ENCODE results near the gene EXOC3L4. TPM values are rescaled to one million over a fixed set of nuclear protein-coding genes. Genes with fewer than 3 reads are reported as not detected.

EXOC3L4 gene
- polyA plus RNA-seq, 12 donors = 0.11 to 1.8 (median 0.97) TPM; not detected in 2

DNA sequence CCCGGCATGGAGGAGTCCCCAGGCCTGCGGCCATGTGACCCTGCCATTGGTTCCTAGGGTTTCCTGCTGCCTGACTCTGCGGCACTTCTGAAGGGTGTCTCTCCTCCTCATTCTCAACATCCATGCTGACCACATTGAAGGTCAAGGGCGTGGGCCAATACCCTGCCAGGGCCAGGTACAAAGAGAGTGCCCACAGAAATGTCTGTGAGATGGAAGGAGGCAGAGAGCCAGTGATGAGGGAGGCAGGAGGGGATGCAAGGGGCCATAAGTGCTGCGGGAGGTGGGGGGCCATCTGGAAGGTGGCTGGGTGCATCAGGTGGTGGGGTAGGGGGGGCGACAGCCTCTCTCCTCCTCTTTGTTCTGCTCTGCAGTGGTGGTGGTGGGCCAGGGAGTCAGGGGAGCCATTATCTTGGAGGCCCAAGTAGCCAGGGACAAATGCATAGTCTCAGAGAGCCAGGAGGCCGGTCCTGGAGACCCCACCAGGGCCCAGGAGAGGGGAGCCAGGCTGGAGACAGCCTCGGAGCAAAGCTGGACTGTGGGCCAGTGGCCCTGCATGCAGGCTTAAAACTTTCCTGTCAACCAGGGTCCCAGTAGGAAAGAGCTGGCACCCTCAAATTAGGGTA is 24.2 kb upstream of the EXOC3L4 start:
- no peak for DNase-seq

DNA sequence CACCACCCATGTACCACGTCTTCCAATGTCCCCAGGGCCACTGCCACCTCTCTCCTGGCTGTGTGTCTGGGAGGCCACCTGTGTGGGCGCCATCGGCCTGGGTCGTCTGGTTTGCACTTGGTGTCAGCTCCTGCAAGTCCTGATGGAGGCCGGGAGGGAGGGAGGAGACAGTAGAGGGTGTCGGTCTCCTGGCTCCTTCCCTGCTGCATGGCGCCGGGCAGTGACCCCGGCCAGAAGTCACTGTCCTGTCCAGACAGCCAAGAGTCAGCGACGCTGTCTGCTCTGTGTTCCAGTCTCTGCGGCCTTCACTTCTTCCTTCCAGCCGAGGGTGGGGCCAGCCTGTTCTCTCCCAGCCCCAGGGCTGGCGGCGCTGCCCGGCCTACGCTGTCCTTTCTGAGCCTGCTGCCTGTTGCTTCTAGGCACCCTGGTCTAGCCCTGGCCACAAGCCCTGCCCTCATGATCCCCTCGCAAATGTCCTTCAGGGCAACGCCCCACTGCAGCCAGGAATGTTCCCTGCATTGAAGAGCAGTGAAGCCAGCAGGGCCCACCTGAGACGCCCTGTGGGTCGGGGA is 23.5 kb upstream of the EXOC3L4 start:
- no peak for DNase-seq

DNA sequence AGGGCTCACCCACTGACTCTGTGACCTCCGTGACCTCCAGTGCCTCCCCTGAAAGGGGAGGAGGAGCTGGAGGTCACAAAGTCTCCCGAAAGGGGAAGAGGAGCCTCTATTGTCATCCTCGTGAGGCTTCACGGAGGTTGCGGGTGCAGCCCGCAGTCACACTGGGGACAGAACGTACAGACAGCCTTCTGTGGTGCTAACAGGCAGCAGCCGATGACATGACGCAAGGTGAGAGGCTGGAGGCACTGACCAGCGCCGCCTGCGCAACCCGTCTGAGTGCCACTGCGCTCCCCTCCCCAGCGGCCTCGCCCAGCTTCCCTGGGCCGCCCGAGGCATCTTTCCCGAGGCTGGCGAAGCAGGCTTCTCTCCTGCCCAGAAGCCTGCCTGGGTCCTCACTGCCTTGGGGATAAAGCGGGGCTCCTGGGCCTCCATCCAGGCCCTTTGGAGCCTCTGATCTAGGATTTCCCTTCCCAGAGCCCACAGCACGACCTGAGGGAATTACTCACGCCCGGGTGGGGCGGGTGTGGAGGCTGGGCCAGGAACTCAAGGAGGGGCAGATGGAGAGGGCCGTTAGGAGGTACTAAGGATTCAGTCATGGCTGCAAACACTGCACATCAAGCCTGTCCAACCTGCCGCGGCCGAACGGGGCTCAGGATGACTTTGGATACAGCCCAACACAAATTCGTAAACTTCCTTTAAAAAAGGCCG is 22.8 kb upstream of the EXOC3L4 start:
- no peak for DNase-seq

GRCh38 chr14:103072595-103073366 is 21.7 kb upstream of the EXOC3L4 start:
- no peak for DNase-seq

GRCh38 chr14:103073367-103073875 is 21.1 kb upstream of the EXOC3L4 start:
- DNase-seq = no peak

GRCh38 chr14:103073876-103074728 is 20.4 kb upstream of the EXOC3L4 start:
- no peak for DNase-seq

GRCh38 chr14:103074729-103075367 is 19.7 kb upstream of the EXOC3L4 start:
- DNase-seq = no peak

GRCh38 chr14:103078420-103078749 is 16.1 kb upstream of the EXOC3L4 start:
- peak; percentile 77 for DNase-seq

GRCh38 chr14:103078860-103079587 is 15.5 kb upstream of the EXOC3L4 start:
- DNase-seq = no peak

DNA sequence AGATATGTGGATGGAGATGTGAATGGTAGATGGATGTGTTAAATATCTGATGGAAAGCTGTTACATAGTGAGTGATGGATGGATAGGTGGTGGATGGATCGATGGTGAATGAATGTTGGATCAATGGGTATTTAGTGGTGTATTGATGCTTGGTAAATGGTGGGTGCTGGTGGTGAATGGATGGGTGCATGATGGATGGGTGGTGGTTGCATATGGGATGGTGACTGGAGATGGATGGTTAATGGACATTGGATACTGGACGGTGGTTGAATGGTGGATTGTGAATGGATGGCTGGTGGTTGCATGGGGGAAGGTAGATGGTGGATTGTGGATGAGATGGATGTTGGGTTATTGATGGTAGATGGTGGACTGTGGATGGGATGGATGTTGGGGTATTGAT is 12.6 kb upstream of the EXOC3L4 start:
- DNase-seq = no peak

DNA sequence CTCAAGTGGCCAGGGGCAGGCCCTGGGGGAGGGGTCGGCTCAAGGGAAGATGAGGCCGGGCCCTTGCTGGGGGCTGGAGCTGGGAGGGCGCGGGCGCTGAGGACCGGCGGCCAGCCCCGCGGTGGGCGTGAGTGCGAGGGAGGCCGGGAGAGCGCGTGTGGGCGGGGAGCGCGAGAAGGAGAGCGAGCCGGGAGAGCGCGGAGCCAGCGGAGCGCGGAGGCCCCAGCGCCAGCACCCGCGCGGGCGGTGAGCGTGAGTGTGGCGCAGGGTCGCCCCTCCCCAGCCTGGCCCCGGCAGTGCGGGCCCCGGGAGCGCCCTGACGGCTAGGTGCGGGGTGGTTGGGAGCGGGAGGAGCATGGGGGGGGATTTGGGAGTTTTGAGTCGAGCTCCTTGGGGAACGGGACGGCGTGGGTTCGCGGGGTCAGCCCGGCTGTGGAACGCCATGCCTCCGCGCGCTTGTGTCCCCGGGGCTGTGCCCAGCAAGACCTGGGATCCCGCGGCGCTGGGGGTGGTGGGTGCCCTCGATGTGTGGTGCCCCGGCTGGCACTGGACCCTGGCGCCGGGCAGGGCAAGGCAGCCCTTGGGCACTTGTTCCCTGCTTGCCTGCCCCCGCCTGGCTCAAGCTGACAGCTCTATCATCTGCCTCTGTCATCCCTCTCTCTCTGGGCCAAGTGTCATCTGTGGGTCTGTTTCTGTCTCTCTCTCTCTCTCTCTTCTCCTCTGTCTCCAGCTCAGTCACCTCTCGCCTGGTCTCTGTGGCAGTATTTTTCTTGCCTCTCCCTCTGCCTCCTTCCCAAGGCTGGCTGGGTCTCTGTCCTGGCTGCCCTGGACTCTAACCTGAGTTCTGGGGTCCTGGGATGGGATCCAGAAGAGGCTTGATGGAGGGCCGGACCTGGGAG is 10.3 kb upstream of the EXOC3L4 start, which contains the start of gene LBHD2:
LBHD2 (plus strand) TSS at position 190 of the 899 bp plus-strand sequence. CDS start 1,803 bp downstream, outside the sequence.
- DNase-seq = no peak

GRCh38 chr14:103085106-103086091 is 9.1 kb upstream of the EXOC3L4 start:
- no peak for DNase-seq

DNA sequence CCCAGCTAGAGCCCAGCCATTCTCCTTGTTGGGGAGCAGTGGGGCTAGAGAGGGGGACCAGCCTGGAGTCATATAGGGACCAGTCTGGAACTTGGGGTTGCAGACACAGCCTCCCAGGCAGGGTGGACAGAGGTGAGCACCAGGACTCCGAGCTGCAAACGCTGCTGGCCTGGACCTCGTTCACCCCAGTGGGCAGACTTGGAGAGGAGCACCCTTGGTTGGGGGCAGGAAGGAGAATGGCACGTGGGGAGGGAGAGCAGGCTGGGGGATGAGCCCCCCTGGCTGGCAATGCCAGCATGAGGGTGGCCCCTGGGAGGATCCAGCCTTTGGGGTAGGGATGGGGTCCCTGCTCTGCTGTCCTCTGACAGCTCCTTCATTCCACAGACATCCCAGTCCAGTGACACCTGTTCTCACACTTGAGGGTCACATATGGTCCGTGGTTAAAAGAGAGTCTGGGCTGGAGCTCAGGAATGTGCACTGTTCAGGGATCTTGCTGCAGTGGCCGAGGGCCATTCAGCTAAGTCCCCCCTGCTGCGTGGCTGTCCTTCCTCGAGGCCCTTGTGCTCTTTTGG is 7.7 kb upstream of the EXOC3L4 start:
- DNase-seq = no peak

DNA sequence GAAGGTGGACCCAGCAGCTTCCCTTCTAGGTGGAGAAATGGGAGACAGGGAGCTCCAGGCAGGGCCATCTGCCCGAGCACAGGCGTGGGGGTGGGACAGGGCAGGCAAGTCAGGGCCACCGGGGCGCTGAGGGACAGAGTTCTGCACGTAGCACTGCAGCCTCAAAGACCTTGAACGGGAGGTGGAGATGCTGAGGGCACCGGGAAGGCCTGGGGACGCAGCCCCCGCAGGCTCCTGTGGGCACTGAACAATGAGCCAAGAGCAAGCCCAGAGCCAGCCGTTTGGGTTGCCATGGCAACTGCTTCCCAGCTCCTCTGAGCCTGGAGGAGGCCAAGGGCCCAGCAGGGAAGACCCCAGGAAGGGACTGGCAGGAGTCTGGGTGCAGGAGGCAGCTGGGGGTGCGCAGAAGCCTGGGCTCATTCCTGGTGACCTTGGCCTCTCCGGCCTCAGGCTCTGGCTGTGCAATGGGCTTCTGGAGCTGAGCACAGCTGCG is 7.1 kb upstream of the EXOC3L4 start:
- DNase-seq = no peak

GRCh38 chr14:103088921-103089320 is 5.6 kb upstream of the EXOC3L4 start:
- no peak for DNase-seq

DNA sequence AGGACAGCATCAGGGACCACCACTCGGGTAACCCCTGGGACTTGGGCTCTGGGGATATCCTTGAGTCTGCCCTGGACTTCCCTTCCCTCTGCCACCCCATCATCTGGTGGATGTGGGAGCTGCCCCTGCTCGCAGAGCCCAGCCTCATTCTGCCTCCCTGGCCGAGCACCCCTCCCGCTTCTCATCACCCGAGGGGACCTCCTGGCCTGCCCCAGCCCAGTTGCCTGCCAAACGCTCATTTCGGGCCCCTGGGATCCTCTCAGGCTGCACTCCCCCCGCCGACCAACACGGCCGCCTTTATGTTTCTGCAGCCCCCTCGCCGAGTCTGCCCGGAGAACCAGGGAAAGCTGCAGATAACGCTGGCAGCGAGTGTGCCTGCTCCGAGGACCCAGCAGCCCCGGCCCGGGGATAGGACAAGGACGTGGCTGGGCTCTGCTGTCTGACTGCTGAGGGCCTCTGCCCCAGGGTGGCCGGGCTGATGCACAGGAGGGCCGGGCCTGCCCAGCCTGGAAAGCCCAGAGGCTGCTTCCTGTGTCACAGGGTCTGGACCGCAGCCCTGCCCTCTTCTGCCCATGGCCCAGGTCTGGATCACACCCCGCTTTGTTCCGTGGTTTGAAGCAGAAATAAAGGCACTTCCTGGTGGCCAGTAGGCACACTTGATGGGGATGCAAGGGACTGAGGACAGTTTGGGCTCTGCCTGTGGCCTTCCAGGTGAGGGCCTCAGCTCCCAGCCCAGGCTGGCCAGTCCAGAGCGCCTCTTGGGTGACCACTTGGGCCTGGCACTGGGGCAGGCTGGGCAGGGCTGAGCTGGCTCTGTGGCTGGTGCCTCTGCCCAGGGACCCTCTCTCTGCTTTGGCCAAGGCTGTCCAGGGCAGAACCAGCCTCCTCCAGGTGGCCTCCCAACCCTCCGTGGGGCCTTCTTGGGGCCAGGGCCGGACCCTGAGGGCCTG is 4.9 kb upstream of the EXOC3L4 start:
- DNase-seq = no peak

Measured in muscle of arm (tissue), 12 donors.